Uterus (tissue), 4 donors: ENCODE data around the gene WBP1. TPM values are rescaled to one million over a fixed set of nuclear protein-coding genes. Genes with fewer than 3 reads are reported as not detected.

Source experiments
- DNase-seq, 2 donors: peaks; one replicate each; pipeline ENCODE4 v3.0.0-alpha.2; 2019 to 2020
- H3K27ac ChIP-seq, 2 donors: fragments of 200-600 bp; sonication (generic); 1 replicate in 1 of 2; 2 replicates in 1 of 2; pipeline ENCODE4 v1.5.1; 2016 to 2018
- H3K27me3 ChIP-seq, 2 donors: fragments of 200-600 bp; sonication (generic); one replicate each; pipeline ENCODE4 v1.5.1; 2018 to 2019; ENCODE audit warnings: control low read depth in 1 of 2
- H3K36me3 ChIP-seq, 2 donors: fragments of 200-600 bp; sonication (generic); one replicate each; pipeline ENCODE4 v1.5.1; 2019; ENCODE audit warnings: control low read depth in 1 of 2
- H3K4me1 ChIP-seq, 2 donors: fragments of 200-600 bp; sonication (generic); one replicate each; pipeline ENCODE4 v1.5.1; 2018 to 2019; ENCODE audit warnings: control low read depth in 1 of 2
- H3K4me3 ChIP-seq, 2 donors: fragments of 200-600 bp; sonication (generic); 1 replicate in 1 of 2; 2 replicates in 1 of 2; pipeline ENCODE4 v1.5.1; 2018 to 2019; ENCODE audit warnings: mild to moderate bottlenecking in 1 of 2
- H3K9me3 ChIP-seq, 2 donors: fragments of 200-600 bp; sonication (generic); one replicate each; pipeline ENCODE4 v1.5.1; 2019; ENCODE audit warnings: control low read depth in 1 of 2
- CTCF ChIP-seq, 4 experiments: fragments of 200-600 bp in 2 of 4; fragments of 450-650 bp in 2 of 4; sonication (generic) in 2 of 4; IDR thresholded peaks; one replicate each; pipeline ENCODE4 v1.5.1; 2016 to 2019; ENCODE audit warnings: antibody characterized with exemption in 4 of 4, mild to moderate bottlenecking in 2 of 4, moderate library complexity in 1 of 4
- POLR2A ChIP-seq, 2 donors: fragments of 450-650 bp; IDR thresholded peaks; one replicate each; pipeline ENCODE4 v1.6.1; 2016; ENCODE audit warnings: antibody characterized with exemption in 2 of 2, mild to moderate bottlenecking in 1 of 2, moderate library complexity in 1 of 2
- intact Hi-C: fragments of 100-400 bp; cut with DNase I; formaldehyde crosslinking; loops from one replicate; pipeline ENCODE4 v1.15.1; 2023; ENCODE audit warnings: low total_unique reads
- total RNA-seq, 4 donors: library from RNA; depleted of rRNA in 3 of 4; stranded (reverse); fragments of >200 nt in 3 of 4; gene quantifications; one replicate each; pipeline versions ENCODE4 v1.1.0 to v1.2.4, GENCODE V29; 2014 to 2023
- donor health status: DM: yes; HTN: yes; CAD: no.

WBP1 gene
- total RNA-seq, 4 donors from 2014 or later, result 25.4 to 74.2 (median 50.8) TPM

- DNase-seq, result no peak
- Histone ChIP-seq H3K27me3 (no peaks in the 10 kb centered on the region), H3K36me3 (no peaks in the 10 kb centered on the region), H3K4me1 (peaks cover 0 to 5% of the 10 kb centered on the region in 2 donors), H3K9me3 (no peaks in the 10 kb centered on the region), H3K27ac (peak overlapping the region; percentile 7 to 68), H3K4me3 (peak overlapping the region; percentile 48 to 65)
- TF ChIP-seq CTCF (IDR thresholded peaks at IDR 0.05), result no peak
- no peak for TF ChIP-seq POLR2A (IDR thresholded peaks at IDR 0.05)
- intact Hi-C loops, result no loop called here
Measured at GRCh38 chr2:74415762-74416395, 42.4 kb upstream of the WBP1 start.

DNA sequence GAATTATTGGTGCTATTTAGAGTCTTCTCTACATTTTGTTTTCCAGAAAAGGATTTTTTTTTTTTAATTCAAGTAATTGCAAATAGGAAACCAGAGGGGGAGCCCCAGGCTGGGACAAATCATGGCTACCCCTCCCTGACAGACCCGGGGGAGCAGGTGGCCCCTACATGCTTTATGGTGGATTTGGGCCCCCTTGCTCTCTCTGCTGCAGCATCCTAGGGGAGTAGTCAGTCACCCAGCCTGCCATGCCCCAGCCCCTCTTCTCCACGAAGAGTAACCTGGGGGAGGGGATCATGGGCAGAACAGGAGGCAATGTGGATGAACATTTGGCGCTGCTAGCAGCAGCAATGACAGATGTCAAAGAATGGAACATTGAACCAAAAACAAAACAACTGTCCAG lies 41.5 kb upstream of the WBP1 start:
- no peaks in the 10 kb centered on the region for H3K36me3 ChIP-seq
- intact Hi-C loops, result no loop called here
- H3K4me1 ChIP-seq, result peaks cover 0 to 5% of the 10 kb centered on the region in 2 donors
- H3K27me3 ChIP-seq, result no peaks in the 10 kb centered on the region
- no peak overlapping the region for H3K27ac ChIP-seq
- TF ChIP-seq POLR2A (IDR thresholded peaks at IDR 0.05) (no peak), CTCF (IDR thresholded peaks at IDR 0.05) (no peak)
- H3K4me3 ChIP-seq, result no peak overlapping the region
- no peak for DNase-seq
- no peaks in the 10 kb centered on the region for H3K9me3 ChIP-seq

- H3K27ac ChIP-seq, result no peak overlapping the region
- no peaks in the 10 kb centered on the region for H3K9me3 ChIP-seq
- no peak for DNase-seq
- H3K4me1 ChIP-seq, result peaks cover 0 to 5% of the 10 kb centered on the region in 2 donors
- TF ChIP-seq POLR2A (IDR thresholded peaks at IDR 0.05) (no peak), CTCF (IDR thresholded peaks at IDR 0.05) (no peak)
- intact Hi-C loops, result no loop called here
- H3K4me3 ChIP-seq, result no peak overlapping the region
- no peaks in the 10 kb centered on the region for H3K36me3 ChIP-seq
- no peaks in the 10 kb centered on the region for H3K27me3 ChIP-seq
Measured at GRCh38 chr2:74417197-74417596, 41.0 kb upstream of the WBP1 start.

DNA sequence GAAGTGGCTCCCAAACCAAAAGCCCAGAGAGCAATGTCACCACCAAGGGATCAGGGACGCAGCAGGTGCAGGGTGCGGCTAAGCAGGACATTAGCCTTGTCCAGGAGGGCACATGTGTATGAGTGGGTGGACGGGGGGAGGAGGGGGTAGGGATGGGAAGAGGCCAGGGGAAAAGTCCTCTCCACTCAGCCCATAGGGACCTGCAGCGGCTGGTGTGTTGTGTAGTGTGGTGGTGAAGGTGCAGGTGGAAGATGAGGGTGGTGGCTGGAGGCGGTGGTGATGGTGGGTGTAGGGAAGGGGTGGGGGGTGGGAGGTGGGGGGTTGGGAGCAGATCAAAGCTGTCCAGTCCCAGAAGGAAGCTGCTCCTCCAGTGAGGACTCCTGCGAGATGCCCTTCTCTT lies 40.5 kb upstream of the WBP1 start:
- TF ChIP-seq CTCF (IDR thresholded peaks at IDR 0.05) (no peak), POLR2A (IDR thresholded peaks at IDR 0.05) (no peak)
- Histone ChIP-seq H3K27me3 (no peaks in the 10 kb centered on the region), H3K36me3 (no peaks in the 10 kb centered on the region), H3K4me1 (peaks cover 0 to 5% of the 10 kb centered on the region in 2 donors), H3K9me3 (no peaks in the 10 kb centered on the region), H3K27ac (no peak overlapping the region), H3K4me3 (no peak overlapping the region)
- intact Hi-C loops, result no loop called here
- no peak for DNase-seq

DNA sequence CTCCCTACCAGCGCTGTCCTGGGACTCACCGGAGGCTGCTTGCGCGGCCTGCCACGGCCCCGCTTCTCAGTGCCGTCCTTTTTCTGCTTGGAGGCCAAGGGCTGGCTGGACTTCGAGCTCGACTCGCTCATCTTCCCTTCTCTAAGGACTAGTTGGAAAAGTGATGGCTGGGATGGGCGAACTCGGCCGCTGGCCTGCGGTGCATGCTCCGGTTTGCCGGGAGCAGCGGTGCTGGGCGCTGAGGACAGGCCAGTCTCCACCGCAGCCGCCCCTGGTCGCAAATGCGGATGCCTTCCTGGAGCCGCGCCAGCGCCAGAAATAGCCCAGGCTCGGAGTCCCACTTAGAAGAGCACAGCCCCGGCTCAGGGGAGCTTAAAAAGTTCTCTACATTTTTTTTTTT lies 39.9 kb upstream of the WBP1 start:
- Histone ChIP-seq H3K9me3 (no peaks in the 10 kb centered on the region), H3K27me3 (no peaks in the 10 kb centered on the region), H3K36me3 (no peaks in the 10 kb centered on the region), H3K4me1 (peaks cover 0 to 5% of the 10 kb centered on the region in 2 donors), H3K4me3 (no peak overlapping the region), H3K27ac (no peak overlapping the region)
- intact Hi-C loops, result no loop called here
- DNase-seq, result no peak
- TF ChIP-seq CTCF (IDR thresholded peaks at IDR 0.05) (no peak), POLR2A (IDR thresholded peaks at IDR 0.05) (no peak)
